HG03558 (cell line): ENCODE results near the gene NR1H2.
"Not testable (repeated sequence)": the region's sequence is repeated elsewhere in the genome, so short reads cannot be mapped to it uniquely, and the experiment has no call there.

ENCODE experiments used
- ATAC-seq: cut with Tn5 transposase; IDR thresholded peaks from one replicate; pipeline ENCODE4 v1.9.1; 2021; ENCODE audit warnings: moderate number of reproducible peaks; ENCODE audit not compliant: unreplicated experiment; ENCODE audit errors: extremely low read depth

NR1H2 gene

DNA sequence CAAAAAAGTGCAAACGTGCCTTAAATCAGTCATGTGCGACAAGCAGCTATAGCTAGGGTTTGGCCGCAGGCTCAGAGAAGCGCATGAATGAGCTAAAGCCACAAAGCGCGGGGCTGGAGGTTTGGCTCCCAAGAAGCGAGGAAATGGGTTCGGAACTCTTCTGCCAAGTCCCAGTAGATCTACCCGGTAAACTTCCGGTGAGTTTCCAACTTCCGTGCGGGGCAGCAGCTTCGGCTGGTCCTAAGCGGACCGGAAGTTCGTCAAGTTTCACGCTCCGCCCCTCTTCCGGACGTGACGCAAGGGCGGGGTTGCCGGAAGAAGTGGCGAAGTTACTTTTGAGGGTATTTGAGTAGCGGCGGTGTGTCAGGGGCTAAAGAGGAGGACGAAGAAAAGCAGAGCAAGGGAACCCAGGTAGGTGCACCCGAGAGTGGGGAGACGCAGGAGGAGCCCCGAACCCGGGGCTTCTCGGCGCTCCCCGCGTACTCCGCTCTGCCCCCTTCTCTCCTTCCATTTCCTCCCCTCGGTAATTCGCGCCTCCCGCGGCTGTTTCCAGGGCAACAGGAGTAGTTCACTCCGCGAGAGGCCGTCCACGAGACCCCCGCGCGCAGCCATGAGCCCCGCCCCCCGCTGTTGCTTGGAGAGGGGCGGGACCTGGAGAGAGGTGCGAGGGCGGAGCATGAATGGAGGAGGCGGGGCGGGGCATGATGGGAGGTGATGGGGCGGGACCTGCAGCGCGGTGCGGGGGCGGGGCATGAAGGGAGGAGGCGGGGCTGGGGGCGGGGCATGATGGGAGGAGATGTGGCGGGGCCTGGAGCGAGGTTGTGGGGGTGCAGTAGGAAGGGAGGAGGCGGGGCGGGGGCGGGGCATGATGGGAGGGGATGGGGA lies at the start of gene NR1H2:
Gene NR1H2 (plus strand): TSS at position 292 of the 885 bp plus-strand sequence. CDS start 1,149 bp downstream, outside the sequence.
- ATAC-seq: peak; percentile 65

DNA sequence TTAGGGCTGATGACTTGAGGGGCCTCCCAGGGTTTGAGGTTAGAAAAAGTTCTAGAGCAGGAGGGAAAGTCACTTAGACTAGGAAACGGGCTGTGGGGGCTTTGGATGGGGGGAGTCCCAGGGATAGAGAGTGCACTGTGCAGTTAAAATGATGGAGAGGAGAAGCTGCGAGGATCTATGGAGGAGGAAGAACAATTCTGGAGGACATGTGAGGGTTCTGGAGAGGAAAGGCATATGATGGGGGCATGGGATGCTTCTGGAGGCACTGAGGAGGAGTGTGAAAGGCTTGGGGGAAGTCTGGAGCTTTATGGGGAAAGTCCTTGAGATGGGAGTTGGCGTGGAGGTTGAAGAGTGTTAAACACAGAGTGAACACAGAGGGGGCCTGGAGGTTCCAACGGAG lies 49.2 kb upstream of the NR1H2 start:
- ATAC-seq: no peak

DNA sequence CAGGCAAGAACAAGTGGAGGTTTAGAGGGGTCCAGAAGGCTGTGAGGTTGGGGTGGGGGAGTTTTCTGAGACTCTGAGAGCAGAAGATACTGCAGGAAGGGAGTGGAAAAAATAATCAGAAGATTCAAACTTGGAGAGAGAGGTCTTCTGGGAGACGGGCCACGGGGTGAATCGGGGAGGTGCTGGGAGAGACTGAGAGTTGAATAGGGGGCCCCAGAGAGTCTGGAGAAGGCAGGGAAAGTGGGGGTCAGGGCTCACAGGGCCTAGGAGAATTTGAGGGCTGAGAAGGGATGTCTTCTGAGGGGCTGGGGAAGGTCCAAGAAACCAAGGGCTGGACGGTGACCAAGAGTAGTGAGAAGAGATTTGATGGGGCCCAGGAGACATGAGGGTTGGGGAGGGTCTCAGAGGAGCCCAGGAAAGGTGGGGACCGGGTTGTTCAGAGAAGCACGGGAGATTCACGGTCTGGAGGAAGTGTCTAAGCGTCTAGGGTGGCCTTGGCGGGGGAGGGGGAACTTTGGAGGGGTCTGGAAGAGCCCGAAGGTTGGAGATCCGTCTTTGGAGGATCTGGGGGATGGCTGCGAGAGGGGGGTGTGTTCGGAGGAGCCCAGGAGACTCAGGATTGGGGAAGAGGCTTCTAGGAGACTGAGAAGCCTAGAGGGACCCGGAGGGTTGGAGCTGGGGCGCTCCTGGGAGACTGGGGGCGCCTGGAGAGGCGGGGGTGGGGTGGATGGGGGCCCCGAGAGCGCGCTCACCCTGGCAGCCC lies 48.6 kb upstream of the NR1H2 start:
- ATAC-seq: no peak

GRCh38 chr19:50328224-50328872 lies 47.9 kb upstream of the NR1H2 start:
- ATAC-seq: no peak

DNA sequence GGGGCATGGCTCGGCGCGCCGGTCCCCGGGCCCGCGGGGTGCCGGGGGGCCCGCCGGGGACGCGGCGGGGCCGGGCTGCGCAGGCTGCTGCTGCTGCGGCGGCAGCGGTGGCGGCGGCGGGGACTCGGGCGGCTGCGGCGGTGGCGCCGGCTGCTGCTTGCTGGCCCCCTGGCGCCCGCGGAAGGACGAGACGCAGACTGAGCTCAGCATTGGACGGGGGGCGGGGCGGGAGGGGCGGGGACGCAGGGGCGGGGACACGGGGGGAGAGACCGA lies 47.4 kb upstream of the NR1H2 start:
- ATAC-seq: no peak

DNA sequence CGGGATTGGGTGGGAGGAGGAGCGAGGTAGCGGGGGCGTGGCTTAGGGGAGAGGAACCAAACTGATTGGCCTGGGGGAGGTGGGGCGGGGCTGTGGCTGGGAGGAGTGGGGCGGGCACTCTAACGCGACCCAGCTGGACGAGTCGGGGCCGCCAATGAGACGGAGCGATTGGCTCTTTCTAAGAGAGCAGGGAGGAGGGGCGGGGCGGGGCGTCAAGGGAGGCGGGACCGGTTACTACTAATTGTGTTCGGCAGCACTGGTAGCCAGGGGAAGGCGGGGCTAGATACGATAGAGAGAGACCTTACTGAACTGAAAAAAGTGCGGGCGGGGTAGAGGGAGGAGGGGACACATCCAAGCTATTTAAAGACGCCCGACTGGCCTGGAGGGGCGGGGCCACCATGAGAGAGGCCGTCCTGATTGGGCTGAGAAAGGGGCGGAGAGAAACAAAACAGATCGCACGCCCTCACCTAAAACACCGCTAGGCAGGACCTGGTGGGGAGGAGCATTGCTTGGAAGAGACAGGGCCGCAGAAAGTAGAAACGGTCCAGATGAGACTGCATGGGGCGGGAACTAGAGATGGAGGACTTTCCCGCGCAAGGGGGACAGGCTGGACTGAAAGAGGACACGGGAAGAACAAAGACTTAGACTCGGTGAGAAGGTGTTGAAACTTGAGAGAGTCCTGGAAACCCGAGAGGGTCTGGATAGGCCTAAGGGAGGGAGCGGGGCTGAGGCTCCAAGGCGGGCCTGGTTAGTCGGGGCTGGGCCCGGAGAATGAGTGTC lies 46.9 kb upstream of the NR1H2 start, which contains the start of gene KCNC3:
Gene KCNC3 (minus strand): TSS at position 232 of the 780 bp plus-strand sequence. CDS start 295 bp downstream, outside the sequence.
- ATAC-seq: peak; percentile 20

GRCh38 chr19:50329926-50330294 lies 46.3 kb upstream of the NR1H2 start:
- ATAC-seq: not testable (repeated sequence)

- no peak for ATAC-seq
Observed at GRCh38 chr19:50330365-50331078, 45.7 kb upstream of the NR1H2 start.

DNA sequence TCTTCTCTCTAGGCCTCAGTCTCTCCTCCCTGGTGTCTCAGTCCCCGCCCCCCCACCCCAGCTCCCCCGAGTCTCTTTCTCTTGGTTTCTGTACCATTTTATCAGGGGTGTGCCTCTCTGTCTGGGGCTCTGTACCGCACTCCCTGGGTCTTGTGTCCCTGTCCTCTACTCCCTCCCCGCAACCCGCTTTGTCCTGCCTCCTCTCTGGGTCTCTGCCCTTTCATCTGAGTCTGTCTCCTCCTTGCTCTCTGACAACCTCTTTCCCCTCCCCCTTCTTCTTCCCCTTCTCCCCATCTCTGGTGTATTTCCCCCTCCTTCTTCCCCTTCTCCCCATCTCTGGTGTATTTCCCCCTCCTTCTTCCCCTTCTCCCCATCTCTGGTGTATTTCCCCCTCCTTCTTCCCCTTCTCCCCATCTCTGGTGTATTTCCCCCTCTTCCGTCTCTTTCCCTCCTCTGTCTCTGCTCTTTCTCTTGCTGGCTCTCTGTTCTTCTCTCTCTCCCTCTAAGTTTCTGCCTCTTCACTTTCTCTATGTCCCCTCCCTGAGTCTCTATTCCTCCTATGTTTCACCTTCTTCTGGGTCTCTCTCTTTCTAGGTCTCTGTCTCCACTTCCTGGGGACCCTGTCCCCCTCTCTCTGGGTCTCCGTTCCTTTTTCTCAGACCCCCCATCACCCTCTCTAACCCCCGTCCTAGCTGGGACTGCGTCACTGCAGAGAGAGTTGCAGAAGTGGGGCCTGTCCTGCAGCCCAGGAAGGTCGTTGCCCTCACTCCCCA lies 44.9 kb upstream of the NR1H2 start:
- no peak for ATAC-seq

DNA sequence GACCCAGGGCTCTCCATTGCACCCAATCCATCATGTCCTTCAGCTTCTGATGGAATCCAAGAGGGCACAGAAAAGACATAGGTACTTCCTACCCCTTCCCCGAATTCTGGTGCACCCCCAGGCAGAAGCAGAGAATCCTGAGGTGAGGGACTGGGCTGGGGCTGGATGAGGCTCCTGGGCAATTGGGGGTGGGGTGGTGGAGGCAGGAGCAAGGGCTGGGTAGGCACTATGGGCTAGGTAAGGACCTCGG lies 44.3 kb upstream of the NR1H2 start:
- no peak for ATAC-seq

DNA sequence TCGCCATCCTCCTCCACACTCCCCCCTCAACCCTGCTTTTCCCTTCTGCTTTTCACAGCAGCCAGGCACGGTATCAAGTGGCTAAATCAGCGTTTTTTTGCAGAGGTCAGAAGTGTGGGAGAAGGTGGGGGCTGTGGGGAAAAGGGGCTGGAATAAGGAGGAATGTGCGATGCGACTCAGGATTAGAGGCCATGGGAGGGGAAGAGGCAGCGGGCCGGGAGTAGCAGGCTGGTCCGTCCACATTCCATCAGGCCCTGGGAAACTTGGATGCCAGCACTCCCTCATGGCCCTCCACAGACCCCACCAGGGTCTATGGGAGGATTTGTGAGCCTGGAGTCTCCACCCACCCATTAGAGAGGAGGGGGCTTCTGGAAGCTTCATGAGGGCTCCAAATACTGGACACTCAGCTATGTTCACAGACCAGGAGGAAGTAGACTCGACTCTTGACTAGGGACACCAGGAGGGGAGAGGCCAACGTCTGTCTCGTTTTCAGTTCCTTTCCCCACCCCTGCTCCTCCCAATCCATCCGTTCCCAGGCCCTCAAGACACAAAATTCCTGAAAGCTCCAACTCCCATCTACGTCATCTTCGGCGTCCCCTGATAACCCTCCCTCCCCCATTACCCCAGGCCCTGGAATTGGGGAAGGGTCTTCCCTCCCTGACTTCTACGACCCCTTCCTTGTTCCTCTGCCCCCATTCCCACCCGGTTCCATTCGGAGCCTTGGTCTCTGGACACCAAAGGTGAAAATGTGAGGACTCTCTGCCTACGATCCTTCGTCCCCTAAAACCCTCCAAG lies 43.8 kb upstream of the NR1H2 start:
- ATAC-seq: no peak

GRCh38 chr19:50333235-50333736 lies 43.0 kb upstream of the NR1H2 start:
- peak; percentile 35 for ATAC-seq

GRCh38 chr19:50333737-50334617 lies 42.3 kb upstream of the NR1H2 start:
- ATAC-seq: peak; percentile 18

DNA sequence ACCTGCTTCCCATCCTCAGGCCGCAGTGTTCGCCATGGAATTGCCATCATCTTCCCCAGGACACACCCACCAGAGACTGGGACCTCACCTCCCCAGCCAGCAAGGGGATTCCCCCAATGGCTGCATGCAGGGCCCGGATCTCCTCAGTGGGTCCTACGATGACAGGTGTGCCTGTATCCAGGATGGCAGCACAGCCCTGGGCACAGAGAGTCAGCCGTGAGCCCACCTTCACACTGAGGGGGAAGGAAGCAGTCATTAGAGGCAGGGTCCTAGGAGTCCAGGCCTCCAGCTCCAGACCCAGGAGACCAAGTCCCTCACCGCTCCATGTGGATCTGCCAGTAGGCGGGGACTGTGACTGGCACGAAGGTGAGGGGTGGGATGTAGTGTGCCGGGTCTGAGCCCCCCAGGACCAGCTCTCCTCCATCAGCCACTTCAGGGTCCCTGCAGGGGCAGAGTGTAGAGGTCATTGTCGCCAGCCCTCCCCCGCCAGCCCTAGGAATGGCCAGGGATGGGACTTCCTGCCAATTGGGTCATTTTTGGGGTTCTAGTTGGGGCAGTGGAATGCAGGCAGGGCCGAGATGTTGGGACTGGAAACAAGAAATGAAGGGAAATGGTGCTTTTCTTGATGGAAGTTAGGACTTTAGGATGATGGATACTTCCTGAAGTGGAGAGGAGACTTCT lies 41.4 kb upstream of the NR1H2 start:
- no peak for ATAC-seq

- ATAC-seq: not testable (repeated sequence)
Observed at GRCh38 chr19:50337031-50337430, 39.2 kb upstream of the NR1H2 start.

GRCh38 chr19:50340331-50340730 lies 35.9 kb upstream of the NR1H2 start:
- ATAC-seq: no peak

GRCh38 chr19:50341091-50341564 lies 35.1 kb upstream of the NR1H2 start:
- ATAC-seq: peak; percentile 42
